ENCODE results near the gene TENT5D. TPM values are rescaled to one million over a fixed set of nuclear protein-coding genes. Genes with fewer than 3 reads are reported as not detected.
A peak's percentile ranks its signal among the peaks of the same experiment; 100 is the strongest.
"Not testable (repeated sequence)": the region's sequence is repeated elsewhere in the genome, so short reads cannot be mapped to it uniquely, and the experiment has no call there.

The TENT5D gene
- total RNA-seq (2011; cell fraction: chromatin; rRNA removed; ENCODE audit: low replicate concordance), result 0.26 TPM in 1 of 2 replicates, not detected in the other
- total RNA-seq (2011; cell fraction: nucleolus; rRNA removed), result not detected in 2 replicates
- total RNA-seq (2011; cell fraction: nucleoplasm; rRNA removed), result not detected in 2 replicates
- total RNA-seq (2014; rRNA removed), result 0.12 and 0.41 TPM in 2 replicates
- total RNA-seq (2014; rRNA removed; fragmentation: Illumina TruSeq; extraction: Trizol), result 0.13 and 0.25 TPM in 2 replicates
- total RNA-seq (2015; rRNA removed; fragmentation: Illumina TruSeq; extraction: Trizol), result 0.11 and 0.25 TPM in 2 replicates
- total RNA-seq (2021), result 0.11 TPM in 2 replicates
- polyA plus RNA-seq (2011; rRNA removed), result 0.07 and 0.08 TPM in 2 replicates
- 0.06 TPM in 1 of 2 replicates, not detected in the other for polyA plus RNA-seq (2011; cell fraction: cytosol; rRNA removed)
- polyA plus RNA-seq (2011; cell fraction: nucleus; rRNA removed), result 0.06 TPM in 1 of 2 replicates, not detected in the other
- 0.03 and 0.08 TPM in 2 replicates for polyA plus RNA-seq (2012)
- polyA plus RNA-seq (2014; fragmentation: Illumina TruSeq; extraction: Trizol), result 0.10 and 0.14 TPM in 2 replicates
- polyA plus RNA-seq (2014; fragmentation: Nextera tagmentation; extraction: Ambion mirVana), result under 1 TPM; 0.14 to 0.17 TPM
- polyA plus RNA-seq (2014; rRNA removed), result 0.03 TPM in 1 of 2 replicates, not detected in the other
- 0.21 and 0.53 TPM in 2 replicates for polyA minus RNA-seq (2011; rRNA and poly(A)+ RNA removed)
- polyA minus RNA-seq (2011; cell fraction: cytosol; rRNA and poly(A)+ RNA removed), result not detected in 2 replicates
- polyA minus RNA-seq (2011; cell fraction: nucleus; rRNA and poly(A)+ RNA removed), result 0.11 TPM in 1 of 2 replicates, not detected in the other
- percentile 22 among the genes with signal in this experiment for Bru-seq, nascent RNA
- BruChase-seq, experiment 1, labeled RNA remaining after a 2-hour chase, result percentile 17 among the genes with signal in this experiment
- percentile 17 among the genes with signal in this experiment for BruChase-seq, experiment 2, labeled RNA remaining after a 6-hour chase
- long read RNA-seq, experiment 1, partial matches to known transcripts, result 0 of 1 reads
- long read RNA-seq, experiment 1, other reads (novel, unspliced or antisense), result 1 of 1 reads
- long read RNA-seq, experiment 2, result 0 reads
- long read RNA-seq, experiment 3, result 0 reads

GRCh38 chrX:80420147-80420546 lies at the start of gene TENT5D:
TENT5D (plus strand) TSS chrX:80420447; CDS start chrX:80442540, 22,093 bp downstream.
- Histone ChIP-seq H2AFZ (ENCODE audit: low read depth, low read length) (peak within 1 kb of the TSS; percentile 22; the same call in 1 of the 2 replicates), H3K9me3 (replicated peaks; ENCODE audit: control insufficient read depth, insufficient read depth, low read depth, low read length) (no peaks in the 10 kb centered on the region), H3K27ac (ENCODE audit: extremely low read depth, low read depth, low read length) (no peak within 1 kb of the TSS), H3K9ac (ENCODE audit: insufficient read depth in 1 of 2, low read depth in 2 of 2, low read length in 2 of 2) (no peak within 1 kb of the TSS), H3K36me3 (ENCODE audit: control insufficient read depth, insufficient read depth, low read length) (no peaks in the 10 kb centered on the region), H4K20me1 (replicated peaks; ENCODE audit: control insufficient read depth, insufficient read depth, low read length) (no peaks in the 10 kb centered on the region), H3K79me2 (ENCODE audit: control insufficient read depth, insufficient read depth, low read length) (no peaks in the 10 kb centered on the region), H3K4me2 (ENCODE audit: insufficient read depth, low read length) (no peak within 1 kb of the TSS), H3K27me3 (ENCODE audit: control insufficient read depth in 2 of 2, insufficient read depth in 2 of 2, low read length in 2 of 2) (no peaks in the 10 kb centered on the region), H3K4me1 (replicated peaks in 1 of 2; ENCODE audit: control insufficient read depth in 2 of 2, insufficient read depth in 2 of 2, low read length in 2 of 2) (peaks cover 0 to 12% of the 10 kb centered on the region in 2 experiments; a peak in 4 of 5 replicates), H3K9me1 (ENCODE audit: control insufficient read depth, insufficient read depth, low read length) (no peaks in the 10 kb centered on the region), H3K4me3 (no peak within 1 kb of the TSS)
- CTCF ChIA-PET (ENCODE audit: low intra/inter-chr PET ratio), result no interaction called here
- ATAC-seq, result no peak
- no TSS peak for BruUV-seq (replicated peaks)
- in situ Hi-C loops (cut with MboI) (no loop called here), intact Hi-C loops (cut with micrococcal nuclease) (loop anchor here (5.0 to 10.0 kb wide), 2 partner anchors 105 to 133 kb away; no protein-coding TSS in a partner anchor)
- DNase-seq (ENCODE audit: extremely low read depth in 1 of 4, low spot score in 3 of 4), result no peak
- TF ChIP-seq TSC22D4 (tag; IDR thresholded peaks at IDR 0.05) (no peak), RFX1 (IDR thresholded peaks at IDR 0.05) (peak; percentile 31; the same call in 1 of the 2 replicates)
- TF ChIP-seq, protein P1, sequence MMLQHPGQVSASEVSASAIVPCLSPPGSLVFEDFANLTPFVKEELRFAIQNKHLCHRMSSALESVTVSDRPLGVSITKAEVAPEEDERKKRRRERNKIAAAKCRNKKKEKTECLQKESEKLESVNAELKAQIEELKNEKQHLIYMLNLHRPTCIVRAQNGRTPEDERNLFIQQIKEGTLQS (IDR thresholded peaks at IDR 0.05), result peak; percentile 32; the same call in 1 of the 2 replicates
- TF ChIP-seq, protein P1 (CRISPR knock-in tag; conservative IDR thresholded peaks at IDR 0.05), result no peak
- no peak for FAIRE-seq
- POLR2A ChIA-PET, result no interaction called here

- WGBS (ENCODE audit: insufficient coverage, low coverage, missing lambda C conversion rate), result 29% methylated on average over 1 of the region's 1 CpG
- H3K27me3 ChIP-seq (ENCODE audit: control insufficient read depth in 2 of 2, insufficient read depth in 2 of 2, low read length in 2 of 2); BruUV-seq (replicated peaks); CTCF ChIA-PET (ENCODE audit: low intra/inter-chr PET ratio); H3K36me3 ChIP-seq (ENCODE audit: control insufficient read depth, insufficient read depth, low read length); POLR2A ChIA-PET; H3K4me2 ChIP-seq (ENCODE audit: insufficient read depth, low read length); H3K4me3 ChIP-seq; in situ Hi-C loops (cut with MboI); H3K79me2 ChIP-seq (ENCODE audit: control insufficient read depth, insufficient read depth, low read length); ATAC-seq; H3K9me3 ChIP-seq (replicated peaks; ENCODE audit: control insufficient read depth, insufficient read depth, low read depth, low read length); H3K9me1 ChIP-seq (ENCODE audit: control insufficient read depth, insufficient read depth, low read length); FAIRE-seq; H3K9ac ChIP-seq (ENCODE audit: insufficient read depth in 1 of 2, low read depth in 2 of 2, low read length in 2 of 2); DNase-seq (ENCODE audit: extremely low read depth in 1 of 4, low spot score in 3 of 4); H4K20me1 ChIP-seq (replicated peaks; ENCODE audit: control insufficient read depth, insufficient read depth, low read length); H3K27ac ChIP-seq (ENCODE audit: extremely low read depth, low read depth, low read length); intact Hi-C loops (cut with micrococcal nuclease); H2AFZ ChIP-seq (ENCODE audit: low read depth, low read length); H3K4me1 ChIP-seq (replicated peaks in 1 of 2; ENCODE audit: control insufficient read depth in 2 of 2, insufficient read depth in 2 of 2, low read length in 2 of 2): not testable (repeated sequence)
Measured at GRCh38 chrX:80385651-80386050, 34.6 kb upstream of the TENT5D start.

Data from K562 (cell line).